Measurements from ENCODE around the gene COP1.
"Not testable (repeated sequence)": the region's sequence is repeated elsewhere in the genome, so short reads cannot be mapped to it uniquely, and the experiment has no call there.

COP1 gene

GRCh38 chr1:176206961-176207902, at the start of gene COP1:
Gene COP1, minus strand, starts transcription at chr1:176207286. Its CDS starts 308 bp downstream, at chr1:176206978.
- peak; percentile 94 to 96 for DNase-seq

GRCh38 chr1:176252191-176252590, 45.1 kb upstream of the COP1 start:
- no peak for DNase-seq

- no peak for DNase-seq
Observed at GRCh38 chr1:176244851-176245250, 37.8 kb upstream of the COP1 start.

- DNase-seq = no peak
Observed at GRCh38 chr1:176243746-176244145, 36.7 kb upstream of the COP1 start.

- DNase-seq = no peak
Observed at GRCh38 chr1:176241385-176242015, 34.4 kb upstream of the COP1 start.

GRCh38 chr1:176233657-176234056, 26.6 kb upstream of the COP1 start:
- DNase-seq = not testable (repeated sequence)

GRCh38 chr1:176227579-176227978, 20.5 kb upstream of the COP1 start:
- DNase-seq = no peak

- DNase-seq = no peak
Observed at GRCh38 chr1:176225911-176226310, 18.8 kb upstream of the COP1 start.

GRCh38 chr1:176225479-176225875, 18.4 kb upstream of the COP1 start:
- DNase-seq = no peak

- no peak for DNase-seq
Observed at GRCh38 chr1:176222196-176222595, 15.1 kb upstream of the COP1 start.

GRCh38 chr1:176220100-176220689, 13.1 kb upstream of the COP1 start:
- no peak for DNase-seq

GRCh38 chr1:176217461-176218099, 10.5 kb upstream of the COP1 start:
- no peak for DNase-seq

- DNase-seq = no peak
Observed at GRCh38 chr1:176216031-176216430, 8.9 kb upstream of the COP1 start.

GRCh38 chr1:176211396-176212165, 4.5 kb upstream of the COP1 start:
- DNase-seq = no peak

- DNase-seq = no peak
Observed at GRCh38 chr1:176208034-176208433, 948 bp upstream of the COP1 start.

GRCh38 chr1:176206006-176206960, 803 bp downstream of the COP1 start:
- peak in 1 of 2 experiments; percentile 19 for DNase-seq

- no peak for DNase-seq
Observed at GRCh38 chr1:176205332-176205914, 1.7 kb downstream of the COP1 start.

GRCh38 chr1:176204655-176205054, 2.4 kb downstream of the COP1 start:
- not testable (repeated sequence) for DNase-seq

- no peak for DNase-seq
Observed at GRCh38 chr1:176203735-176204134, 3.4 kb downstream of the COP1 start.

- DNase-seq = no peak
Observed at GRCh38 chr1:176201568-176201967, 5.5 kb downstream of the COP1 start.

- no peak for DNase-seq
Observed at GRCh38 chr1:176199707-176200106, 7.4 kb downstream of the COP1 start.
